ENCODE data around the gene USP12. TPM values are rescaled to one million over a fixed set of nuclear protein-coding genes. Genes with fewer than 3 reads are reported as not detected.

USP12 gene
- total and polyA plus RNA-seq, 4 donors = 5.7 to 43.7 (median 11.9) TPM

DNA sequence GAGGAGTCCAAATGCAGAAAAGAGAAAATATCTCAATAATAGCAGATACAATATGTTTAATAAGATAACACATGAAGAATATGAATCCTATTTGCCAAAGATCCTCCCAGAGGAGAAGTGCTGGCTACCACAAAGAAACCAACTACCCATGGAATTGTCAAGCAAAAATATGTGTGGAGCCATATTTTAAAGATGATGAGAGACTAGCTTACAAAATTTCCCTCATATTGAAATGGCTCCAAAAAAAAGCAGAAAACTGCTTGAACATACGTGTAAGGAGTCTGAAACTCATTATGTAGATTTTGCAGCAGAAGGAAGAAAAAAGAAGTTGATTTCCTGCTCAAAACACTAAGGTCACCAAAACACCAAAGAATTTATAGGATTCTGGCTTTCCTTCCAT, 94.2 kb downstream of the USP12 start:
- H3K27ac ChIP-seq (ENCODE audit: low read depth in 1 of 2, low read length in 2 of 2) = no peak overlapping the region
- peaks cover 0 to 1% (median 0%) of the 10 kb centered on the region in 4 donors for H3K4me1 ChIP-seq (ENCODE audit: control insufficient read depth in 4 of 4, insufficient read depth in 4 of 4, low read length in 3 of 4)
- peaks cover 4 to 16% (median 13%) of the 10 kb centered on the region in 4 donors for H3K36me3 ChIP-seq (ENCODE audit: control insufficient read depth in 4 of 4, insufficient read depth in 3 of 4, low read depth in 1 of 4, low read length in 3 of 4)
- no peak overlapping the region for H3K4me3 ChIP-seq (ENCODE audit: low read depth in 1 of 3, low read length in 3 of 3)
- DNase-seq (ENCODE audit: low spot score) = no peak
- 76% methylated on average over 1 of the region's 1 CpG for WGBS
- H3K27me3 ChIP-seq (ENCODE audit: control insufficient read depth in 4 of 4, insufficient read depth in 4 of 4, low read length in 3 of 4) = no peaks in the 10 kb centered on the region
- H3K9me3 ChIP-seq (ENCODE audit: control insufficient read depth in 4 of 4, low read length in 3 of 4) = no peaks in the 10 kb centered on the region
- TF ChIP-seq RXRA (IDR thresholded peaks at IDR 0.05) = no peak
- TF ChIP-seq, protein P1, sequence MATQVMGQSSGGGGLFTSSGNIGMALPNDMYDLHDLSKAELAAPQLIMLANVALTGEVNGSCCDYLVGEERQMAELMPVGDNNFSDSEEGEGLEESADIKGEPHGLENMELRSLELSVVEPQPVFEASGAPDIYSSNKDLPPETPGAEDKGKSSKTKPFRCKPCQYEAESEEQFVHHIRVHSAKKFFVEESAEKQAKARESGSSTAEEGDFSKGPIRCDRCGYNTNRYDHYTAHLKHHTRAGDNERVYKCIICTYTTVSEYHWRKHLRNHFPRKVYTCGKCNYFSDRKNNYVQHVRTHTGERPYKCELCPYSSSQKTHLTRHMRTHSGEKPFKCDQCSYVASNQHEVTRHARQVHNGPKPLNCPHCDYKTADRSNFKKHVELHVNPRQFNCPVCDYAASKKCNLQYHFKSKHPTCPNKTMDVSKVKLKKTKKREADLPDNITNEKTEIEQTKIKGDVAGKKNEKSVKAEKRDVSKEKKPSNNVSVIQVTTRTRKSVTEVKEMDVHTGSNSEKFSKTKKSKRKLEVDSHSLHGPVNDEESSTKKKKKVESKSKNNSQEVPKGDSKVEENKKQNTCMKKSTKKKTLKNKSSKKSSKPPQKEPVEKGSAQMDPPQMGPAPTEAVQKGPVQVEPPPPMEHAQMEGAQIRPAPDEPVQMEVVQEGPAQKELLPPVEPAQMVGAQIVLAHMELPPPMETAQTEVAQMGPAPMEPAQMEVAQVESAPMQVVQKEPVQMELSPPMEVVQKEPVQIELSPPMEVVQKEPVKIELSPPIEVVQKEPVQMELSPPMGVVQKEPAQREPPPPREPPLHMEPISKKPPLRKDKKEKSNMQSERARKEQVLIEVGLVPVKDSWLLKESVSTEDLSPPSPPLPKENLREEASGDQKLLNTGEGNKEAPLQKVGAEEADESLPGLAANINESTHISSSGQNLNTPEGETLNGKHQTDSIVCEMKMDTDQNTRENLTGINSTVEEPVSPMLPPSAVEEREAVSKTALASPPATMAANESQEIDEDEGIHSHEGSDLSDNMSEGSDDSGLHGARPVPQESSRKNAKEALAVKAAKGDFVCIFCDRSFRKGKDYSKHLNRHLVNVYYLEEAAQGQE (IDR thresholded peaks at IDR 0.05) = no peak
- no peak for TF ChIP-seq SP1 (IDR thresholded peaks at IDR 0.05)
- no peak overlapping the region for H3K9ac ChIP-seq (ENCODE audit: low read depth in 1 of 2, low read length in 2 of 2)

GRCh38 chr13:27076421-27076820, 95.2 kb downstream of the USP12 start:
- H3K4me1 ChIP-seq (ENCODE audit: control insufficient read depth in 4 of 4, insufficient read depth in 4 of 4, low read length in 3 of 4) = peaks cover 0 to 1% (median 0%) of the 10 kb centered on the region in 4 donors
- no peak overlapping the region for H3K27ac ChIP-seq (ENCODE audit: low read depth in 1 of 2, low read length in 2 of 2)
- H3K9ac ChIP-seq (ENCODE audit: low read depth in 1 of 2, low read length in 2 of 2) = no peak overlapping the region
- no peak overlapping the region for H3K4me3 ChIP-seq (ENCODE audit: low read depth in 1 of 3, low read length in 3 of 3)
- H3K9me3 ChIP-seq (ENCODE audit: control insufficient read depth in 4 of 4, low read length in 3 of 4) = no peaks in the 10 kb centered on the region
- TF ChIP-seq NR2F2 (IDR thresholded peaks at IDR 0.05) (no peak), HNF4G (IDR thresholded peaks at IDR 0.05) (no peak), GABPA (IDR thresholded peaks at IDR 0.05 in 1 of 2, conservative IDR thresholded peaks at IDR 0.05 in 1 of 2) (no peak), JUND (IDR thresholded peaks at IDR 0.05) (no peak), SP1 (IDR thresholded peaks at IDR 0.05) (no peak), RAD21 (IDR thresholded peaks at IDR 0.05) (no peak), HNF4A (conservative IDR thresholded peaks at IDR 0.05) (no peak), CTCF (IDR thresholded peaks at IDR 0.05; ENCODE audit: low read depth, low read length, missing input control) (no peak), ZBTB33 (IDR thresholded peaks at IDR 0.05) (no peak)
- H3K36me3 ChIP-seq (ENCODE audit: control insufficient read depth in 4 of 4, insufficient read depth in 3 of 4, low read depth in 1 of 4, low read length in 3 of 4) = peaks cover 4 to 17% (median 13%) of the 10 kb centered on the region in 4 donors
- H3K27me3 ChIP-seq (ENCODE audit: control insufficient read depth in 4 of 4, insufficient read depth in 4 of 4, low read length in 3 of 4) = no peaks in the 10 kb centered on the region
- no peak for DNase-seq (ENCODE audit: low spot score)

Measured in liver (tissue), 9 donors.